Measurements from ENCODE around the gene PIGT. TPM values are rescaled to one million over a fixed set of nuclear protein-coding genes. Genes with fewer than 3 reads are reported as not detected.

Gene PIGT
- total and polyA plus RNA-seq, 2 of the 13 experiments (the other 11 are each of a cell fraction or from before 2014, with no cell fraction given) = 65.9 to 74.1 TPM

- TF ChIP-seq FOXO4 (CRISPR knock-in tag; conservative IDR thresholded peaks at IDR 0.05) = no peak
- no peak for TF ChIP-seq CBX2 (IDR thresholded peaks at IDR 0.05; ENCODE audit: low read depth, low read length)
- no peak for TF ChIP-seq CBX2 (CRISPR knock-in tag; IDR thresholded peaks at IDR 0.05; ENCODE audit: low read depth)
- no peak for TF ChIP-seq ZMYM2 (CRISPR knock-in tag; IDR thresholded peaks at IDR 0.05)
- no peak for TF ChIP-seq CENPX (CRISPR knock-in tag; IDR thresholded peaks at IDR 0.05)
- no peak for TF ChIP-seq BATF2 (CRISPR knock-in tag; IDR thresholded peaks at IDR 0.05)
- no peak for TF ChIP-seq AGO1 (IDR thresholded peaks at IDR 0.05; ENCODE audit: low read depth, low read length, poor library complexity, severe bottlenecking)
- TF ChIP-seq NCOA5 (CRISPR knock-in tag; IDR thresholded peaks at IDR 0.05) = no peak
- TF ChIP-seq MTERF4 (CRISPR knock-in tag; IDR thresholded peaks at IDR 0.05) = no peak
- no peak for TF ChIP-seq ZZZ3 (CRISPR knock-in tag; IDR thresholded peaks at IDR 0.05; ENCODE audit: borderline replicate concordance)
- TF ChIP-seq DRAP1 (CRISPR knock-in tag; IDR thresholded peaks at IDR 0.05) = no peak
- peak; percentile 18; the same call in 1 of the 2 replicates for TF ChIP-seq CBFB (CRISPR knock-in tag; IDR thresholded peaks at IDR 0.05)
- TF ChIP-seq ZBTB14 (CRISPR knock-in tag; IDR thresholded peaks at IDR 0.05) = no peak
- no peak for TF ChIP-seq ZNF276 (CRISPR knock-in tag; IDR thresholded peaks at IDR 0.05; ENCODE audit: low read depth)
- no peak for TF ChIP-seq MBD4 (IDR thresholded peaks at IDR 0.05; ENCODE audit: borderline replicate concordance, low read length)
- TF ChIP-seq ATRX (CRISPR knock-in tag; IDR thresholded peaks at IDR 0.05; ENCODE audit: borderline replicate concordance) = no peak
- no peak for TF ChIP-seq ZNF660 (CRISPR knock-in tag; IDR thresholded peaks at IDR 0.05; ENCODE audit: borderline replicate concordance, low read depth)
- TF ChIP-seq SMAD1 (CRISPR knock-in tag; IDR thresholded peaks at IDR 0.05; ENCODE audit: borderline replicate concordance, low read depth) = no peak
- TF ChIP-seq FOXC1 (CRISPR knock-in tag; IDR thresholded peaks at IDR 0.05; ENCODE audit: borderline replicate concordance) = no peak
- no peak for TF ChIP-seq RBM39 (IDR thresholded peaks at IDR 0.05; ENCODE audit: low read depth, low read length, poor library complexity, severe bottlenecking)
- TF ChIP-seq ARID3A (IDR thresholded peaks at IDR 0.05; ENCODE audit: low read depth, low read length) = no peak
These were observed 54.5 kb downstream of the PIGT start (continued) for GRCh38 chr20:45470262-45470931.

All from HepG2 (cell line).